ENCODE data around the gene CYP2F1.
"Not testable (repeated sequence)": the region's sequence is repeated elsewhere in the genome, so short reads cannot be mapped to it uniquely, and the experiment has no call there.

The CYP2F1 gene

GRCh38 chr19:41136636-41137455, 22.6 kb downstream of the CYP2F1 start:
- Histone ChIP-seq H3K36me3 (ENCODE audit: low read length) (no peaks in the 10 kb centered on the region), H3K9me3 (ENCODE audit: insufficient read depth, low read length) (no peaks in the 10 kb centered on the region), H3K27me3 (ENCODE audit: low read length) (no peaks in the 10 kb centered on the region), H4K20me1 (ENCODE audit: low read depth, low read length) (no peaks in the 10 kb centered on the region), H3K4me2 (ENCODE audit: low read depth, low read length, poor library complexity, severe bottlenecking) (no peak overlapping the region), H3K4me3 (ENCODE audit: insufficient read depth, low read length, poor library complexity, severe bottlenecking) (no peak overlapping the region), H2AFZ (ENCODE audit: low read depth, low read length, severe bottlenecking) (no peak overlapping the region), H3F3A (ENCODE audit: insufficient read depth) (no peaks in the 10 kb centered on the region), H3K9me2 (replicated peaks; ENCODE audit: insufficient read depth, low read length) (no peaks in the 10 kb centered on the region), H3K27ac (ENCODE audit: low read depth, low read length) (no peak overlapping the region), H3K9ac (ENCODE audit: low read length) (no peak overlapping the region), H3K79me2 (ENCODE audit: insufficient read depth, low read length) (no peaks in the 10 kb centered on the region)
- TF ChIP-seq EZH2phosphoT487 (conservative IDR thresholded peaks at IDR 0.05; ENCODE audit: low read length): no peak

DNA sequence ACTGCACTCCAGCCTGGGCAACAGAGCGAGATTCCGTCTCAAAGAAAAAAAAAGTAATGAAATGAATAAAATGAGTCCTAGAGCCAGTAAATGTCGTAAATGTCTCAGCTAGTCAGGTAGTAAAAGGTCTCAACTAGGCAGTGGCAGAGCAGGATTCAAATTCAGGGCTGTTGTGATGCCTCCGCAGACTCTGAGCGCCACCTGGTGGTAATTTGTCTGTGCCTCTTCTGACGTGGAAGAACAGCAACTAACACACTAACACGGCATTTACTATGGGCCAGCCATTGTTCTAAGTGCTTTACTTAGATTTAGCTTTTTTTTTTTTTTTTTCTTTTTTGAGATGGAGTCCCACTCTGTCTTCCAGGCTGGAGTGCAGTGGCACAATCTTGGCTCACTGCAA, 30.2 kb downstream of the CYP2F1 start:
- no peak overlapping the region for H2AFZ ChIP-seq (ENCODE audit: low read depth, low read length, severe bottlenecking)

GRCh38 chr19:41149831-41150230, 35.6 kb downstream of the CYP2F1 start:
- Histone ChIP-seq H3F3A (ENCODE audit: insufficient read depth) (no peaks in the 10 kb centered on the region), H3K9ac (ENCODE audit: low read length) (no peak overlapping the region), H3K36me3 (ENCODE audit: low read length) (no peaks in the 10 kb centered on the region), H4K20me1 (ENCODE audit: low read depth, low read length) (no peaks in the 10 kb centered on the region), H3K27ac (ENCODE audit: low read depth, low read length) (no peak overlapping the region), H3K4me2 (ENCODE audit: low read depth, low read length, poor library complexity, severe bottlenecking) (no peak overlapping the region), H3K27me3 (ENCODE audit: low read length) (no peaks in the 10 kb centered on the region), H2AFZ (ENCODE audit: low read depth, low read length, severe bottlenecking) (no peak overlapping the region), H3K4me3 (ENCODE audit: insufficient read depth, low read length, poor library complexity, severe bottlenecking) (no peak overlapping the region), H3K9me3 (ENCODE audit: insufficient read depth, low read length) (no peaks in the 10 kb centered on the region), H3K9me2 (replicated peaks; ENCODE audit: insufficient read depth, low read length) (no peaks in the 10 kb centered on the region), H3K79me2 (ENCODE audit: insufficient read depth, low read length) (no peaks in the 10 kb centered on the region)
- TF ChIP-seq EZH2phosphoT487 (conservative IDR thresholded peaks at IDR 0.05; ENCODE audit: low read length): no peak
- TF ChIP-seq, protein P1, sequence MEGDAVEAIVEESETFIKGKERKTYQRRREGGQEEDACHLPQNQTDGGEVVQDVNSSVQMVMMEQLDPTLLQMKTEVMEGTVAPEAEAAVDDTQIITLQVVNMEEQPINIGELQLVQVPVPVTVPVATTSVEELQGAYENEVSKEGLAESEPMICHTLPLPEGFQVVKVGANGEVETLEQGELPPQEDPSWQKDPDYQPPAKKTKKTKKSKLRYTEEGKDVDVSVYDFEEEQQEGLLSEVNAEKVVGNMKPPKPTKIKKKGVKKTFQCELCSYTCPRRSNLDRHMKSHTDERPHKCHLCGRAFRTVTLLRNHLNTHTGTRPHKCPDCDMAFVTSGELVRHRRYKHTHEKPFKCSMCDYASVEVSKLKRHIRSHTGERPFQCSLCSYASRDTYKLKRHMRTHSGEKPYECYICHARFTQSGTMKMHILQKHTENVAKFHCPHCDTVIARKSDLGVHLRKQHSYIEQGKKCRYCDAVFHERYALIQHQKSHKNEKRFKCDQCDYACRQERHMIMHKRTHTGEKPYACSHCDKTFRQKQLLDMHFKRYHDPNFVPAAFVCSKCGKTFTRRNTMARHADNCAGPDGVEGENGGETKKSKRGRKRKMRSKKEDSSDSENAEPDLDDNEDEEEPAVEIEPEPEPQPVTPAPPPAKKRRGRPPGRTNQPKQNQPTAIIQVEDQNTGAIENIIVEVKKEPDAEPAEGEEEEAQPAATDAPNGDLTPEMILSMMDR (IDR thresholded peaks at IDR 0.05; ENCODE audit: insufficient read depth, low read length, poor library complexity, severe bottlenecking): no peak

More for the DNA sequence above, 30.2 kb downstream of the CYP2F1 start:
- no peaks in the 10 kb centered on the region for H3K9me2 ChIP-seq (replicated peaks; ENCODE audit: insufficient read depth, low read length)
- no peaks in the 10 kb centered on the region for H3K79me2 ChIP-seq (ENCODE audit: insufficient read depth, low read length)
- H3K36me3 ChIP-seq (ENCODE audit: low read length): no peaks in the 10 kb centered on the region
- H3K27ac ChIP-seq (ENCODE audit: low read depth, low read length): no peak overlapping the region
- H3K27me3 ChIP-seq (ENCODE audit: low read length): no peaks in the 10 kb centered on the region
- no peak overlapping the region for H3K4me3 ChIP-seq (ENCODE audit: insufficient read depth, low read length, poor library complexity, severe bottlenecking)
- no peak overlapping the region for H3K9ac ChIP-seq (ENCODE audit: low read length)
- no peaks in the 10 kb centered on the region for H3F3A ChIP-seq (ENCODE audit: insufficient read depth)
- no peak overlapping the region for H3K4me2 ChIP-seq (ENCODE audit: low read depth, low read length, poor library complexity, severe bottlenecking)
- H4K20me1 ChIP-seq (ENCODE audit: low read depth, low read length): no peaks in the 10 kb centered on the region
- TF ChIP-seq, protein P1 (IDR thresholded peaks at IDR 0.05; ENCODE audit: insufficient read depth, low read length, poor library complexity, severe bottlenecking): peak; percentile 77
- TF ChIP-seq EZH2phosphoT487 (conservative IDR thresholded peaks at IDR 0.05; ENCODE audit: low read length): no peak
- no peaks in the 10 kb centered on the region for H3K9me3 ChIP-seq (ENCODE audit: insufficient read depth, low read length)

DNA sequence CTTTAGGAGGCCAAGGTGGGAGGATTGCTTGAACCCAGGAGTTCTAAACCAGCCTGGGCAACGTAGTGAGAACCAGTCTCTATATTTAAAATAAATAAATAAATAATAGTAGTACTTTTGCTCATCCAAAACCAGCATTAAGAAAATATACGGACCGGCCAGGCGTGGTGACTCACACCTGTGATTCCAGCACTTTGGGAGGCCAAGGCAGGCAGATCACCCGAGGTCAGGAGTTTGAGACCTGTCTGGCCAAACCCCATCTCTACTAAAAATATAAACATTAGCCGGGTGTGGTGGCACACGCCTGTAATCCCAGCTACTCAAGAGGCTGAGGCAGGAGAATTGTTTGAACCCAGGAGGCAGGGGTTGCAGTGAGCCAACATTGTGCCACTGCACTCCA, 36.8 kb downstream of the CYP2F1 start:
- not testable (repeated sequence) for H3F3A ChIP-seq (ENCODE audit: insufficient read depth); H4K20me1 ChIP-seq (ENCODE audit: low read depth, low read length); H3K27ac ChIP-seq (ENCODE audit: low read depth, low read length); H3K4me3 ChIP-seq (ENCODE audit: insufficient read depth, low read length, poor library complexity, severe bottlenecking); H3K4me2 ChIP-seq (ENCODE audit: low read depth, low read length, poor library complexity, severe bottlenecking); H3K9me2 ChIP-seq (replicated peaks; ENCODE audit: insufficient read depth, low read length); H3K9ac ChIP-seq (ENCODE audit: low read length); H3K79me2 ChIP-seq (ENCODE audit: insufficient read depth, low read length); H2AFZ ChIP-seq (ENCODE audit: low read depth, low read length, severe bottlenecking); H3K27me3 ChIP-seq (ENCODE audit: low read length); H3K36me3 ChIP-seq (ENCODE audit: low read length); H3K9me3 ChIP-seq (ENCODE audit: insufficient read depth, low read length)

Measured in SU-DHL-6 (cell line).